GM19193 (cell line): Measurements from ENCODE around the gene DEFB108B.
"Not testable (repeated sequence)": the region's sequence is repeated elsewhere in the genome, so short reads cannot be mapped to it uniquely, and the experiment has no call there.

ENCODE experiments used
- POLR2A ChIP-seq: IDR thresholded peaks from 4 replicates; pipeline ENCODE4 v1.6.1; 2011; ENCODE audit not compliant: insufficient read depth, insufficient read length; ENCODE audit errors: extremely low read depth

DEFB108B gene, protein sequence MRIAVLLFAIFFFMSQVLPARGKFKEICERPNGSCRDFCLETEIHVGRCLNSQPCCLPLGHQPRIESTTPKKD

DNA sequence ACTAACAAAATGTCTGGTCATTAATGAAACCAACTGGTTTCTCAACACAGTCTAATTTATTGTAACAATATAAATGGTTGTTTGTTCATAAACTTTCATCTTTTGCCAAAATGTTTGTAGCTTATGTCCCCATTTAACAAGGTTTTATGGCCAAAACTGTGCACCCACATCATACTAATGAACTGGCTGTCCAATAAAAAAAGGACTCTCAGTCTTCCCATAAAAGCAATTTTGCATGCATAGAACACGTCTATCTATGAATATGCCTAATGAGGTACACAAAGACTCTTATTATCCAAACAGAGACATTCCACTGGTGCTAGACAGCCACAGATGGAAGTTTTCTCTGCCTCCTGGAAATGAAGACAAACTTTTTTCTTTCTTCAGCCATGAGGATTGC is at the start of gene DEFB108B:
Gene DEFB108B, plus strand, starts transcription at position 390 of the 400 bp plus-strand sequence. Its CDS starts 0 bp downstream, at position 390.
- TF ChIP-seq POLR2A = not testable (repeated sequence)

DNA sequence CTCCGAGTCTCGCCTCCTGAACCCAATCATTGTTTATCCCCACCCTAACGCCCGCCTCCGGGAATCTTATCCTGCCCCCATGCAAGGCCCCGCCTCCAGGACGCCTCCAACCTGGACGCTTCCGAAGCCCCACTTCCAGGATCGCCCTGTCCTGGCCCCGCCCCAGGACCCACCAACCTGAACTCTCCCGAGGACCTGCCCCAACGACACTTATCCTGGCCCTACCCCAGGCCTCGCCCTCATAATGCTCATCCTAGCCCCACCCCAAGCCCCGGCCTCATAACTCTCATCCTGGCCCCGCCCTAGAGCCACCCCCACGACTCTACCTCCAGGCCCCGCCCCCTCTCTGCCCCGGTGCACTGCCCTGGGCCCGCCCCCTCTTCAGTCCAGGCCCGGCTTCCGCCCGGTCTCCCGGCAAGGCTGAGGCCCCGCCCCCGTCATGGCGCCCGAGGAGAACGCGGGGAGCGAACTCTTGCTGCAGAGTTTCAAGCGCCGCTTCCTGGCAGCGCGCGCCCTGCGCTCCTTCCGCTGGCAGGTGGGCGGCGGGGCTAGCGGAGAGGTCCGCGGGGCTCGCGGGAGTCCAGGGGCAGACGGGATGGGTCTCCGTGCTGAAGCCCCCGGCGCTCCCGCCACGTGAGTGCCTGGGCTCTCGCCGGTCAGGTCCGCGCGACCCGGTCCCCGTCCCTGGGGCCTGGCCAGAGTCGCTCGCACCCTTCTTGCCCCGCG is 45.7 kb upstream of the DEFB108B start:
- TF ChIP-seq POLR2A = peak; percentile 76

DNA sequence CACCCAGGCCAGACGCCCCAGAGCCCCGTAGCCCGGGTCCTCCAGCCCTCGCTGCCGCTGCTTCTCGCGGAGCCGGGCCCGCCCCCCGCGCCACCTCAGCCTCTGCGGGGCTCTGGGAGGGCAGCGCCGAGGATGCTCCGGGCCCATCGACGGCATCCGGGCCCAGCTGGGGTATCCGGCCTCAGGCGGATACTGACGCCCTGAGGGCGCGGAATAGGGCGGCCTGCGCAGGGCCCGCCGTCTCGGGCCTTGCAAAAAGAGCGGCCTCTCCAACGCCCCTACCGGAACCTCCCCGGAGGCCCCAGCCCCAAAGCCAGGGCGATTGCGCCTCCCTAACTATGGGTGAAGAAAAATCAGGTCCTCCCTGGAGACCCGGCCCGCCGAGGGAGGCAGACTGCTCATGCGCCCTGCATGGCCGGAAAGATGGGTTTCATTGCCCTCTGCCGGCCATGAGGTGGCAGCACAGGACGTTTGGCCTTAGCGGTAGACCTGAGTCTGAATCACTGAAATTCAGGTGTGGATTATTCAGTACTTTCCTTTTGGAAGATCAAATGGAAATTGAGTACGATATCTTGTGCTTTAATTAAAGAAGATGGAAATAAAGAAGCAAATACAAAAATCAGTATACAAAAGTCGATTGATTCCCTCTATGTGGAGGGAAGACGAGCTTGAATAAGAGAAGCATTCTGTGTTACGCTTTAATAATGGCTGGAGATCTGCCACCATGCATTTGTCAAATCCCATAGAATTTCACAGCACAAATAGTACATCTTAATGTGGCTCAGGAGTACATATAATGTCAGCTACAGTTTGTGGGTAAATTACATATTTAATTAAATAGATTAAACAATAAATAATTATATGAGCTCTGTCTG is 19.3 kb upstream of the DEFB108B start:
- TF ChIP-seq POLR2A = peak; percentile 39

DNA sequence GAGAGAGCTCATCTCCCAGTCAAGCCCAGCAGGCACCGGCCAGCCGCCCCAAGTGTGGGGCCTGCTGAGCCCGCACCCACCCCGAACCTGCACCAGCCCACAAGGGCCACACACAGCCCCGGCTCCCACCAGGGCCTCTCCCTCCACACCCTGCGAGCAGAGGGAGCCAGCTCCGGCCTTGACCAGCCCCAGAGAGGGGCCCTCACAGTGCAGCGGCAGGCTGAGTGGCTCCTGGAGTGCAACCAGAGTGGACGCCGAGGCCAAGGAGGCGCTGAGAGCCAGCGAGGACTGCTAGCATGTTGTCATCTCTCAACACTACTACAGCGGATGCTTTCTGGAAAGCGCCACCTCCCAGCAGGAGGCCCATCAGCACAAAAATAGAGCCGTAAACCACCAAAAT is 10.9 kb downstream of the DEFB108B start:
- no peak for TF ChIP-seq POLR2A

DNA sequence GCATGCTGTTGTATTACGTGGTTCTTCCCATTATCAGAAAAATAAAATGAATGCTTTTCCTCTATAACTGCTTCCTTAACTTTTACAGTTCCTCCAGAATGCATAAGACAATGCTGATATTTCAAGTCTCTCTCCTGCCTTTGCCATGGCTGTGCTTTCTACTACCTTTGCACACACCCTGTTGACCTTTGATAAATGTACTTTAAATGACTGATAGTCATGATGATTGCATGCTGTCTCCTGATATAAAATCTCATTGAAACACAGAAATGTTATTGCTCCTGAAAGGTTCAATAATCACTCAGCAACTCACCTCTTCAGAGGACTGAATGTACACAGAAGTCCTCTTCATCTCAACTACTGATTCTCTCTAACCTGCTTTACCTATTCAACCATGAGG is 45.1 kb downstream of the DEFB108B start, which contains the start of gene DEFB131B:
Gene DEFB131B, plus strand, starts transcription at position 395 of the 400 bp plus-strand sequence. Its CDS starts 0 bp downstream, at position 395.
- TF ChIP-seq POLR2A = not testable (repeated sequence)
